ENCODE results near the gene STOML2.
"Not testable (repeated sequence)": the region's sequence is repeated elsewhere in the genome, so short reads cannot be mapped to it uniquely, and the experiment has no call there.

The STOML2 gene

GRCh38 chr9:35102769-35103659 is at the start of gene STOML2:
STOML2 (minus strand) TSS chr9:35103131; CDS start chr9:35103094, 37 bp downstream.
- peak; percentile 92 for DNase-seq (ENCODE audit: low read depth)

GRCh38 chr9:35147941-35148563 is 45.1 kb upstream of the STOML2 start:
- not testable (repeated sequence) for DNase-seq (ENCODE audit: low read depth)

- DNase-seq (ENCODE audit: low read depth), result no peak
These were observed 39.1 kb upstream of the STOML2 start for GRCh38 chr9:35142037-35142436.

- DNase-seq (ENCODE audit: low read depth), result no peak
These were observed 37.2 kb upstream of the STOML2 start for GRCh38 chr9:35140093-35140492.

GRCh38 chr9:35136866-35137265 is 33.9 kb upstream of the STOML2 start:
- DNase-seq (ENCODE audit: low read depth), result no peak

GRCh38 chr9:35135988-35136387 is 33.1 kb upstream of the STOML2 start:
- DNase-seq (ENCODE audit: low read depth), result no peak

- DNase-seq (ENCODE audit: low read depth), result no peak
These were observed 32.0 kb upstream of the STOML2 start for GRCh38 chr9:35134920-35135319.

- DNase-seq (ENCODE audit: low read depth), result no peak
These were observed 14.1 kb upstream of the STOML2 start for GRCh38 chr9:35116898-35117551.

- DNase-seq (ENCODE audit: low read depth), result no peak
These were observed 13.6 kb upstream of the STOML2 start for GRCh38 chr9:35116539-35116897.

GRCh38 chr9:35115680-35116538 is 13.0 kb upstream of the STOML2 start, which contains the start of gene ATOSB:
ATOSB (minus strand) TSS chr9:35115862; CDS start chr9:35108274, 7,588 bp downstream.
- DNase-seq (ENCODE audit: low read depth), result peak; percentile 86

- no peak for DNase-seq (ENCODE audit: low read depth)
These were observed 12.1 kb upstream of the STOML2 start for GRCh38 chr9:35114840-35115628.

- peak; percentile 91 for DNase-seq (ENCODE audit: low read depth)
These were observed 11.3 kb upstream of the STOML2 start for GRCh38 chr9:35114113-35114839.

GRCh38 chr9:35112257-35113020 is 9.5 kb upstream of the STOML2 start:
- DNase-seq (ENCODE audit: low read depth), result no peak

GRCh38 chr9:35111001-35111933 is 8.3 kb upstream of the STOML2 start:
- DNase-seq (ENCODE audit: low read depth), result peak; percentile 97

GRCh38 chr9:35110327-35110761 is 7.4 kb upstream of the STOML2 start:
- DNase-seq (ENCODE audit: low read depth), result no peak

GRCh38 chr9:35108946-35109575 is 6.1 kb upstream of the STOML2 start:
- DNase-seq (ENCODE audit: low read depth), result no peak

GRCh38 chr9:35108461-35108860 is 5.5 kb upstream of the STOML2 start:
- DNase-seq (ENCODE audit: low read depth), result no peak
